Measurements from ENCODE around the gene FXYD2.
"Not testable (repeated sequence)": the region's sequence is repeated elsewhere in the genome, so short reads cannot be mapped to it uniquely, and the experiment has no call there.

Gene FXYD2

GRCh38 chr11:117824571-117825537 lies at the start of gene FXYD2:
TSS of gene FXYD2 (minus strand) at chr11:117824744. CDS start at chr11:117824678, 66 bp downstream.
- H3K36me3 Mint-ChIP-seq (ENCODE audit: low read depth), result no peaks in the 10 kb centered on the region
- H3K4me3 Mint-ChIP-seq, result no peak within 1 kb of the TSS
- peak within 1 kb of the TSS; percentile 80 for H3K27ac Mint-ChIP-seq
- H3K4me1 Mint-ChIP-seq (ENCODE audit: low read depth), result peaks cover 68% of the 10 kb centered on the region
- DNase-seq, result peak; percentile 27
- H3K27me3 Mint-ChIP-seq, result no peaks in the 10 kb centered on the region
- H3K9me3 Mint-ChIP-seq, result no peaks in the 10 kb centered on the region

GRCh38 chr11:117873828-117874125 lies 49.2 kb upstream of the FXYD2 start:
- Mint-ChIP-seq H3K4me1 (ENCODE audit: low read depth) (peaks cover 29% of the 10 kb centered on the region), H3K9me3 (no peaks in the 10 kb centered on the region), H3K4me3 (no peak overlapping the region), H3K27ac (no peak overlapping the region), H3K27me3 (peaks cover 63% of the 10 kb centered on the region), H3K36me3 (ENCODE audit: low read depth) (no peaks in the 10 kb centered on the region)
- DNase-seq, result no peak

- H3K27ac Mint-ChIP-seq, result no peak overlapping the region
- H3K27me3 Mint-ChIP-seq, result peaks cover 58% of the 10 kb centered on the region
- H3K36me3 Mint-ChIP-seq (ENCODE audit: low read depth), result no peaks in the 10 kb centered on the region
- DNase-seq, result no peak
- no peaks in the 10 kb centered on the region for H3K9me3 Mint-ChIP-seq
- H3K4me3 Mint-ChIP-seq, result no peak overlapping the region
- peaks cover 30% of the 10 kb centered on the region for H3K4me1 Mint-ChIP-seq (ENCODE audit: low read depth)
These were observed 48.7 kb upstream of the FXYD2 start for GRCh38 chr11:117872975-117873827.

GRCh38 chr11:117872420-117872961 lies 47.9 kb upstream of the FXYD2 start:
- H3K27ac Mint-ChIP-seq, result no peak overlapping the region
- H3K9me3 Mint-ChIP-seq, result no peaks in the 10 kb centered on the region
- H3K27me3 Mint-ChIP-seq, result peaks cover 50% of the 10 kb centered on the region
- no peak for DNase-seq
- no peaks in the 10 kb centered on the region for H3K36me3 Mint-ChIP-seq (ENCODE audit: low read depth)
- no peak overlapping the region for H3K4me3 Mint-ChIP-seq
- H3K4me1 Mint-ChIP-seq (ENCODE audit: low read depth), result peaks cover 30% of the 10 kb centered on the region

GRCh38 chr11:117871784-117872183 lies 47.2 kb upstream of the FXYD2 start:
- H3K27me3 Mint-ChIP-seq, result peaks cover 43% of the 10 kb centered on the region
- H3K4me1 Mint-ChIP-seq (ENCODE audit: low read depth), result peaks cover 28% of the 10 kb centered on the region
- no peaks in the 10 kb centered on the region for H3K9me3 Mint-ChIP-seq
- H3K27ac Mint-ChIP-seq, result no peak overlapping the region
- H3K36me3 Mint-ChIP-seq (ENCODE audit: low read depth), result no peaks in the 10 kb centered on the region
- no peak for DNase-seq
- no peak overlapping the region for H3K4me3 Mint-ChIP-seq

GRCh38 chr11:117871160-117871559 lies 46.6 kb upstream of the FXYD2 start:
- Mint-ChIP-seq H3K9me3 (no peaks in the 10 kb centered on the region), H3K4me3 (no peak overlapping the region), H3K4me1 (ENCODE audit: low read depth) (peaks cover 25% of the 10 kb centered on the region), H3K36me3 (ENCODE audit: low read depth) (no peaks in the 10 kb centered on the region), H3K27me3 (peaks cover 40% of the 10 kb centered on the region), H3K27ac (no peak overlapping the region)
- no peak for DNase-seq

GRCh38 chr11:117870103-117870952 lies 45.8 kb upstream of the FXYD2 start:
- Mint-ChIP-seq H3K4me3 (no peak overlapping the region), H3K4me1 (ENCODE audit: low read depth) (peaks cover 17% of the 10 kb centered on the region), H3K36me3 (ENCODE audit: low read depth) (no peaks in the 10 kb centered on the region), H3K9me3 (no peaks in the 10 kb centered on the region), H3K27ac (no peak overlapping the region), H3K27me3 (peaks cover 32% of the 10 kb centered on the region)
- DNase-seq, result no peak

GRCh38 chr11:117869604-117870003 lies 45.1 kb upstream of the FXYD2 start:
- Mint-ChIP-seq H3K4me3 (no peak overlapping the region), H3K27me3 (peaks cover 26% of the 10 kb centered on the region), H3K36me3 (ENCODE audit: low read depth) (no peaks in the 10 kb centered on the region), H3K27ac (no peak overlapping the region), H3K9me3 (no peaks in the 10 kb centered on the region), H3K4me1 (ENCODE audit: low read depth) (peaks cover 13% of the 10 kb centered on the region)
- no peak for DNase-seq

GRCh38 chr11:117868815-117869561 lies 44.4 kb upstream of the FXYD2 start:
- peaks cover 20% of the 10 kb centered on the region for H3K27me3 Mint-ChIP-seq
- H3K4me1 Mint-ChIP-seq (ENCODE audit: low read depth), result peaks cover 8% of the 10 kb centered on the region
- H3K36me3 Mint-ChIP-seq (ENCODE audit: low read depth), result no peaks in the 10 kb centered on the region
- DNase-seq, result no peak
- no peak overlapping the region for H3K27ac Mint-ChIP-seq
- H3K9me3 Mint-ChIP-seq, result no peaks in the 10 kb centered on the region
- H3K4me3 Mint-ChIP-seq, result no peak overlapping the region

- H3K9me3 Mint-ChIP-seq, result no peaks in the 10 kb centered on the region
- DNase-seq, result no peak
- no peak overlapping the region for H3K4me3 Mint-ChIP-seq
- no peaks in the 10 kb centered on the region for H3K36me3 Mint-ChIP-seq (ENCODE audit: low read depth)
- no peak overlapping the region for H3K27ac Mint-ChIP-seq
- peaks cover 11% of the 10 kb centered on the region for H3K27me3 Mint-ChIP-seq
- peaks cover 3% of the 10 kb centered on the region for H3K4me1 Mint-ChIP-seq (ENCODE audit: low read depth)
These were observed 43.5 kb upstream of the FXYD2 start for GRCh38 chr11:117868088-117868487.

GRCh38 chr11:117866526-117866925 lies 42.0 kb upstream of the FXYD2 start:
- Mint-ChIP-seq H3K27ac (no peak overlapping the region), H3K4me1 (ENCODE audit: low read depth) (peaks cover 1% of the 10 kb centered on the region), H3K4me3 (no peak overlapping the region), H3K27me3 (no peaks in the 10 kb centered on the region), H3K9me3 (no peaks in the 10 kb centered on the region), H3K36me3 (ENCODE audit: low read depth) (no peaks in the 10 kb centered on the region)
- no peak for DNase-seq

- H3K4me3 Mint-ChIP-seq; H3K27ac Mint-ChIP-seq; H3K36me3 Mint-ChIP-seq (ENCODE audit: low read depth); H3K27me3 Mint-ChIP-seq; H3K4me1 Mint-ChIP-seq (ENCODE audit: low read depth); H3K9me3 Mint-ChIP-seq; DNase-seq: not testable (repeated sequence)
These were observed 41.0 kb upstream of the FXYD2 start for GRCh38 chr11:117865546-117865945.

- DNase-seq, result no peak
- H3K4me1 Mint-ChIP-seq (ENCODE audit: low read depth), result peaks cover 1% of the 10 kb centered on the region
- H3K27me3 Mint-ChIP-seq, result no peaks in the 10 kb centered on the region
- H3K4me3 Mint-ChIP-seq, result no peak overlapping the region
- H3K9me3 Mint-ChIP-seq, result no peaks in the 10 kb centered on the region
- H3K36me3 Mint-ChIP-seq (ENCODE audit: low read depth), result no peaks in the 10 kb centered on the region
- H3K27ac Mint-ChIP-seq, result no peak overlapping the region
These were observed 38.8 kb upstream of the FXYD2 start for GRCh38 chr11:117863383-117863782.
